ENCODE measurements around the gene MTFMT.
A peak's percentile ranks its signal among the peaks of the same experiment; 100 is the strongest.
"Not testable (repeated sequence)": the region's sequence is repeated elsewhere in the genome, so short reads cannot be mapped to it uniquely, and the experiment has no call there.

Gene MTFMT

GRCh38 chr15:65028921-65029735 is at the start of gene MTFMT:
MTFMT (minus strand) TSS chr15:65029639; CDS start chr15:65029613, 26 bp downstream.
- Mint-ChIP-seq H3K4me1 (ENCODE audit: low read depth) (peaks cover 12% of the 10 kb centered on the region), H3K36me3 (ENCODE audit: low read depth) (peaks cover 15% of the 10 kb centered on the region), H3K4me3 (peak within 1 kb of the TSS; percentile 97), H3K9me3 (no peaks in the 10 kb centered on the region), H3K27me3 (ENCODE audit: low read depth) (peaks cover 22% of the 10 kb centered on the region), H3K27ac (peak within 1 kb of the TSS; percentile 86)

- H3K4me1 Mint-ChIP-seq (ENCODE audit: low read depth): peaks cover 13% of the 10 kb centered on the region
- H3K9me3 Mint-ChIP-seq: no peaks in the 10 kb centered on the region
- H3K27me3 Mint-ChIP-seq (ENCODE audit: low read depth): peaks cover 30% of the 10 kb centered on the region
- no peaks in the 10 kb centered on the region for H3K36me3 Mint-ChIP-seq (ENCODE audit: low read depth)
- no peak overlapping the region for H3K4me3 Mint-ChIP-seq
- H3K27ac Mint-ChIP-seq: no peak overlapping the region
Observed at GRCh38 chr15:65077981-65078352, 48.5 kb upstream of the MTFMT start.

GRCh38 chr15:65077291-65077980 is 48.0 kb upstream of the MTFMT start:
- Mint-ChIP-seq H3K36me3 (ENCODE audit: low read depth) (no peaks in the 10 kb centered on the region), H3K27me3 (ENCODE audit: low read depth) (peaks cover 24% of the 10 kb centered on the region), H3K9me3 (no peaks in the 10 kb centered on the region), H3K4me1 (ENCODE audit: low read depth) (peaks cover 8% of the 10 kb centered on the region), H3K27ac (no peak overlapping the region), H3K4me3 (no peak overlapping the region)

- no peak within 1 kb of the TSS for H3K4me3 Mint-ChIP-seq
- no peaks in the 10 kb centered on the region for H3K36me3 Mint-ChIP-seq (ENCODE audit: low read depth)
- H3K27ac Mint-ChIP-seq: no peak within 1 kb of the TSS
Observed at GRCh38 chr15:65076486-65077290, 47.2 kb upstream of the MTFMT start, which contains the start of gene KBTBD13. KBTBD13 (plus strand) TSS chr15:65076746; CDS start chr15:65076816, 70 bp downstream.

GRCh38 chr15:65075607-65076395 is 46.4 kb upstream of the MTFMT start:
- H3K27me3 Mint-ChIP-seq (ENCODE audit: low read depth): peaks cover 21% of the 10 kb centered on the region
- H3K9me3 Mint-ChIP-seq; H3K27ac Mint-ChIP-seq; H3K36me3 Mint-ChIP-seq (ENCODE audit: low read depth); H3K4me3 Mint-ChIP-seq; H3K4me1 Mint-ChIP-seq (ENCODE audit: low read depth): not testable (repeated sequence)

More at GRCh38 chr15:65076486-65077290, 47.2 kb upstream of the MTFMT start, which contains the start of gene KBTBD13:
- H3K27me3 Mint-ChIP-seq (ENCODE audit: low read depth): peaks cover 21% of the 10 kb centered on the region
- peaks cover 5% of the 10 kb centered on the region for H3K4me1 Mint-ChIP-seq (ENCODE audit: low read depth)
- H3K9me3 Mint-ChIP-seq: no peaks in the 10 kb centered on the region

- not testable (repeated sequence) for H3K36me3 Mint-ChIP-seq (ENCODE audit: low read depth); H3K4me1 Mint-ChIP-seq (ENCODE audit: low read depth); H3K4me3 Mint-ChIP-seq; H3K27ac Mint-ChIP-seq; H3K9me3 Mint-ChIP-seq
- H3K27me3 Mint-ChIP-seq (ENCODE audit: low read depth): peaks cover 22% of the 10 kb centered on the region
Observed at GRCh38 chr15:65074946-65075345, 45.5 kb upstream of the MTFMT start.

- H3K4me1 Mint-ChIP-seq (ENCODE audit: low read depth): peaks cover under 1% of the 10 kb centered on the region
- H3K36me3 Mint-ChIP-seq (ENCODE audit: low read depth): no peaks in the 10 kb centered on the region
- H3K9me3 Mint-ChIP-seq: no peaks in the 10 kb centered on the region
- no peak overlapping the region for H3K27ac Mint-ChIP-seq
- H3K27me3 Mint-ChIP-seq (ENCODE audit: low read depth): peaks cover 24% of the 10 kb centered on the region
- no peak overlapping the region for H3K4me3 Mint-ChIP-seq
Observed at GRCh38 chr15:65072617-65073016, 43.2 kb upstream of the MTFMT start.

GRCh38 chr15:65072027-65072426 is 42.6 kb upstream of the MTFMT start:
- H3K9me3 Mint-ChIP-seq: no peaks in the 10 kb centered on the region
- H3K27ac Mint-ChIP-seq: no peak overlapping the region
- no peaks in the 10 kb centered on the region for H3K36me3 Mint-ChIP-seq (ENCODE audit: low read depth)
- H3K4me1 Mint-ChIP-seq (ENCODE audit: low read depth): peaks cover 2% of the 10 kb centered on the region
- peaks cover 29% of the 10 kb centered on the region for H3K27me3 Mint-ChIP-seq (ENCODE audit: low read depth)
- H3K4me3 Mint-ChIP-seq: no peak overlapping the region

GRCh38 chr15:65071381-65071811 is 42.0 kb upstream of the MTFMT start:
- Mint-ChIP-seq H3K4me3 (no peak overlapping the region), H3K4me1 (ENCODE audit: low read depth) (peaks cover 2% of the 10 kb centered on the region), H3K36me3 (ENCODE audit: low read depth) (no peaks in the 10 kb centered on the region), H3K27ac (no peak overlapping the region), H3K9me3 (no peaks in the 10 kb centered on the region), H3K27me3 (ENCODE audit: low read depth) (peaks cover 33% of the 10 kb centered on the region)

- Mint-ChIP-seq H3K27ac (no peak overlapping the region), H3K4me1 (ENCODE audit: low read depth) (peaks cover 2% of the 10 kb centered on the region), H3K27me3 (ENCODE audit: low read depth) (peaks cover 43% of the 10 kb centered on the region), H3K36me3 (ENCODE audit: low read depth) (no peaks in the 10 kb centered on the region), H3K4me3 (no peak overlapping the region), H3K9me3 (no peaks in the 10 kb centered on the region)
Observed at GRCh38 chr15:65069779-65070546, 40.5 kb upstream of the MTFMT start.

- no peaks in the 10 kb centered on the region for H3K9me3 Mint-ChIP-seq
- H3K4me3 Mint-ChIP-seq: no peak overlapping the region
- peaks cover 2% of the 10 kb centered on the region for H3K4me1 Mint-ChIP-seq (ENCODE audit: low read depth)
- H3K36me3 Mint-ChIP-seq (ENCODE audit: low read depth): no peaks in the 10 kb centered on the region
- H3K27ac Mint-ChIP-seq: no peak overlapping the region
- H3K27me3 Mint-ChIP-seq (ENCODE audit: low read depth): peaks cover 43% of the 10 kb centered on the region
Observed at GRCh38 chr15:65069179-65069578, 39.7 kb upstream of the MTFMT start.

GRCh38 chr15:65068403-65068788 is 39.0 kb upstream of the MTFMT start:
- Mint-ChIP-seq H3K27ac (no peak overlapping the region), H3K4me3 (no peak overlapping the region), H3K4me1 (ENCODE audit: low read depth) (peaks cover 2% of the 10 kb centered on the region), H3K36me3 (ENCODE audit: low read depth) (no peaks in the 10 kb centered on the region), H3K9me3 (no peaks in the 10 kb centered on the region), H3K27me3 (ENCODE audit: low read depth) (peaks cover 43% of the 10 kb centered on the region)

- Mint-ChIP-seq H3K36me3 (ENCODE audit: low read depth) (no peaks in the 10 kb centered on the region), H3K4me3 (no peak within 1 kb of the TSS), H3K27ac (no peak within 1 kb of the TSS), H3K9me3 (no peaks in the 10 kb centered on the region), H3K4me1 (ENCODE audit: low read depth) (peaks cover 2% of the 10 kb centered on the region), H3K27me3 (ENCODE audit: low read depth) (peaks cover 43% of the 10 kb centered on the region)
Observed at GRCh38 chr15:65067645-65068402, 38.4 kb upstream of the MTFMT start, which contains the start of gene RASL12. RASL12 (minus strand) TSS chr15:65067991; CDS start chr15:65067835, 156 bp downstream.

Measured in T-helper 1 cell treated with Interleukin-12 subunit alpha and Interleukin-12 subunit beta and Interleukin-4 antibody, amounts not matched to agents 30 μg/mL and 1 μg/mL, for 36 hours (primary cell).